HG02981 (cell line): ENCODE data around the gene AP2A2.
A peak's percentile ranks its signal among the peaks of the same experiment; 100 is the strongest.

Source experiments
- ATAC-seq: cut with Tn5 transposase; IDR thresholded peaks from one replicate; pipeline ENCODE4 v1.9.1; 2021; ENCODE audit warnings: mild to moderate bottlenecking, moderate library complexity; ENCODE audit not compliant: unreplicated experiment

AP2A2 gene

DNA sequence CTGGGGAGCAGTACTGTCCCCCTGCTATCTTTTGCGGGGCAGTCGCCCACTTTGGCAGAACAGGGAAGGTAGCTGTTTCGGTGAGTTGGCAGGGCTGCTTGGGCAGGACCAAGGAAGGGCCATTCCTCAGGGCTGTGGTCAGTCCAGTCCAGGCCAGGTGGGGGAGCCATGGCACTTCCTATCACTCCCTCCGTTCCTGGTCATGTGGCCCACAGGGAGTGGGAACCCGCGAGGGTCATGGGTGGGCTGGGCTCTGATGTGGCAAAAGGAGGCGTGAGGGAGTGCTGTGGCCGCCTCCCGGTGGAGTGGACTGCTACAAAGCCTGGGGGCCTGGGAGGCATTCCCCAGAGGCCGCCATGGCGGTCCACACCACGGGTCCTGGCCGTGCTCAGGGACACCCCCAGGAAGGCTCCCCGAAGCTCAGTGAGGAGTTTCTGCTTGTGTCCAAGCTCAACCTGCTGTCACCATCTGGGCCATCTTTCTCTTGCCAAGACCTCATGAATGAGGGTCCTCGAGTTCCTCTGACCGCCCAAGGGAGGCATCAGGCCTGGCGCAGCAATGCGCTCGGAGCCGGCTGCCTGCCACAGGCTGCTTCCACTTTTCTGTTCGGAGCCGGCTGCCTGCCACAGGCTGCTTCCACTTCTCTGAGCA, 27.0 kb upstream of the AP2A2 start:
- ATAC-seq = no peak

DNA sequence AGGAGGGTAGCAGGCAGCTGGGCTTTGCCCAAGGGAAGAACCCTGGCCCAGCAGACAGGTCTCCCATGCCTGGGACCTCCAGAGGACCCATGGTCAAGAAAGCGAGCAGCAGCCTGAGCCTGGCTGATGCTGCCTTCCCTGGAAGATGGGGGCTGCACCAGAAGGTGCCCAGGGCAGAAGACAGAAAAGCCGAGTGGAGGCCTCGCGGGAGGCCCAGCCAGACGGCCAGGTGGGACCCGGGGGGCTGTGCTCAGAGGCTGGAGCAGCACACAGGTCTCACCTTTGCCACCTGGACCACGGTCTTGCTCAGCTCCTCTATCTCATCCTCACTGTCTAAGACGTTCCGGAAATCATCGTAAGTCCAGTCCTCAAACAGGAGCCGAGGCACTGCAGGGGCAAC, 25.9 kb upstream of the AP2A2 start:
- ATAC-seq = no peak

DNA sequence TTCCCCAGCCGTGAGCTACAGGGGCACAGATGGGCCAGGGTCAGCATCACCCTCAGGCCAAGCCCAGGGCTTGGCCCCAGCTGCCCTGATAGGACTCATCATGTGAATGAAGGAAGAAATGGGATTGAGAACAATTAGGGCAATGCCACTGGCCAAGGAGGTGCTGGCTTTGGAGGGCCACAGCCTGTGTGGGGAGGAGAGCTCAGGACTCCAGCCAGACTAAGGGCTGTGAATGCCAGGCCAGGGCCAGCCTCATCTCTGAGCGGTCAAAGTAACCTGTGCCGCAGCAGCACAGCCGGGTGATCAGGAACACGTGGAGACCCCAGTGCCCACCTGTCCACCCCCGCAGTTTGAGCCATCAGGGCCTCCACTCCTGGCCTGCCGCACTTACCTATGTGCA, 25.1 kb upstream of the AP2A2 start:
- no peak for ATAC-seq

DNA sequence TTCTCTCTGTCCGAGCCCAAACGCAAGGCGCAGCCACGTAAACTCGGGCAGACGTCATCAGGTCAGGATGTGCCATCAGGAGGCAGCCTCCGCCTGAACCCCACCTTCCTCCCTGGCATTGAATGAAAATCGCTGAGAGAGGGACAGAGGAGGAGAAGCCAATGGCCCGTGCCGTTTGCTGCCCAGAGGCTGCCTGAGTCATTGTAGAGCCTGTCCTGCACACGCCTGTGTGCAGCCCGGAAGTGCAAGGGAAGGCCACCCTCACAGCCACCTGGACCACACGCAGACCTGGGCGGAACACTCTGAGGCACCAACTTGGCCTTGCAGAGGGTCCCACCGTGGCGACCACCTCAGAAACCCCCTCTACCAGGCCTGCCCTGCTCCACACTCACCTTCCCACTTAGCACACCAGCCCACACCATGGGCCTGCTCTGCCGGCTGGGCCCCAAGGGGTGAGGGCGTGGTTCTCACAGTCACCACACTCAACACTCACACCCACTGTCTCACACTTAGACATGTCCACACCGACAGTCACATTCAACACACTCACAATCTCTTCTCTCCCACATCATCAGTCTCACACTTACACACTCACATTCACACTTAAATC, 24.1 kb upstream of the AP2A2 start:
- no peak for ATAC-seq

DNA sequence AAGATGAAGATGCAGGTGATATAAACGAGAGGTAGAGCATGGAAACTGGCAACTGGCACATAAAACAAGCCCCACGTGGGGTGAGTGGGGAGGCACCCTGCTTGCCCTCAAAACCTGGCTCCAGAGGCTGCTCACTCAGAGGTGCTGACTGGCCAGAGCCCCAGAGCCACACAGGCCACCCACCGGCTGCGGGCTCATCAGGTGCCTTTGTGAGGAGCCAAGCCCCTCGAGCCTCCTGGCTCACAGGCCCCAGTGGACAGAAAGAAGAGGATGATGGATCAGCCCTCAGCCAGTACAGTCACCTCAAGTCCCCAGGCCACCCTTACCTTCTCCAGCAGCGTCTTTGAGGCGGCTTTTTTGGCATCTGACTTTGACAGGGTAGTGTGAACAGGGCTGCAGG, 21.3 kb upstream of the AP2A2 start:
- ATAC-seq = no peak

DNA sequence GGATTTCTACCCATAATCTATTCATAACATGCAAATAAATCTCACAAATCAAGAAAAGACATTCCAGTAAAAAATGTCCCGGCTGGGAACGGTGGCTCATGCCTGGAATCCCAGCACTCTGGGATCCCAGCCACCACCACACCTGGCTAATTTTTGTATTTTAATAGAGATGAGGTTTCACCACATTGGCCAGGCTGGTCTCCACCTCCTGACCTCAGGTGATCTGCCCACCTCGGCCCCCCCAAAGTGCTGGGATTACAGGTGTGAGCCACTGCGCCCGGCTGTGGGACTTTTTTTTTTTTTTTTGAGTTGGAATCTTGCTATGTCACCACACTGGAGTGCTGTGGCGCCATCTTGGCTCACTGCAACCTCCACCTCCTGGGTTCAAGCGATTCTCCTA, 19.7 kb upstream of the AP2A2 start:
- no peak for ATAC-seq

DNA sequence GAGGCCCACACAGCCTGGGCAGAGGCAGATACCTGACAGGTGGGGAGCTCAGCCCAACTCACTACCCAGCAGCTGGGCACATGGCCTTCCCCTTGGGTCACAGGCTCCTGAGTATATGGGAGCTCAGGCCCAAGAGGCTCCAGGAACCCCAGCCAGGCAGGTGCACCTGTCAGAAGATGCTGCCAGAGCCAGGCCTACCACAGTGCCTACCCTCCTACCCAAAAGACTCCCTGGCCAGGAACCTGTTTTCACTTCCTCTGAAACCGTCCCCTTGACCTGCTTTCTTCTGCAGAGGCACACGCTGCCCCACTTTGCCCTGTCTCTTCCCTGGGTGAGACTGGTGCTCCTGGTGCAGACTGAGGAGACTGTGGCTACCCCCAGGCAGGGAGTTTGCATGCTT, 18.0 kb upstream of the AP2A2 start:
- no peak for ATAC-seq

DNA sequence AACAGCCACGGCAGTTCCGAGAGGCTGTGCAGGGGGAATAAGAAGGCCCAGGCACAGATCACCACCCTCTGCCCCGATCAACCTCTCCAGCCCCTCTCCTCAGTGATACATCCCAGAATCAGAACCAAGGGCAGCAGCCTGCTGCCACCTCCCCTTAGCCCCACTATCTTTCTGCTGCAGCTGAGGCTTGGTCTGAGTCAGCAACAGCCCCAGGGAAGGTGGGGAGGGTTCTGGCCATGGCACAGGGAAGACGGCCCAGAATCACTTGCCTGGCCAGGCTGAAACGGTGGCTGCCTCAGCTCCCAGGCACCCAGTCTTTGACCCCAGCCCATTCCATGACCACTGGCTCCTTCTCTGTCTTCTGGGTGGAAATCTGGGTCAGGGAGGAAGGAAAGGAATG, 17.4 kb upstream of the AP2A2 start:
- no peak for ATAC-seq

DNA sequence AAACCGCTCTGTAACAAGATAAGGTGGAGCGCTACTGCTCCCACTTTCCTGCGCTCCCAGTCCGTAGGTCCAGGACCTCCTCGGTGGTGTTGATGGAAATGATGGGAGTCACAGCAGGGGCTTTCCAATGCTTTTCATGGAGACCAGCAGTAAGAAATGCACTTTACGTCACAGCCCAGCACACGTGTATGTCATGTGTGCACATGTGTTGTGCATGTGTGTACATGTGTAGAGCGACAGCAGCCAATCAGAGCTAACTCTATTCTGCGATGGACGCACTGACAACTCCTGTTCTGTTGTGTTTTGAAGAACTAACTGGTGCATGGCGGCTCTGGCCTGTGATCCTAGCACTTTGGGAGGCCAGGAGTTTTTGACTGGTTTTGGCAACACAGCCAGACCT, 16.3 kb upstream of the AP2A2 start:
- no peak for ATAC-seq

DNA sequence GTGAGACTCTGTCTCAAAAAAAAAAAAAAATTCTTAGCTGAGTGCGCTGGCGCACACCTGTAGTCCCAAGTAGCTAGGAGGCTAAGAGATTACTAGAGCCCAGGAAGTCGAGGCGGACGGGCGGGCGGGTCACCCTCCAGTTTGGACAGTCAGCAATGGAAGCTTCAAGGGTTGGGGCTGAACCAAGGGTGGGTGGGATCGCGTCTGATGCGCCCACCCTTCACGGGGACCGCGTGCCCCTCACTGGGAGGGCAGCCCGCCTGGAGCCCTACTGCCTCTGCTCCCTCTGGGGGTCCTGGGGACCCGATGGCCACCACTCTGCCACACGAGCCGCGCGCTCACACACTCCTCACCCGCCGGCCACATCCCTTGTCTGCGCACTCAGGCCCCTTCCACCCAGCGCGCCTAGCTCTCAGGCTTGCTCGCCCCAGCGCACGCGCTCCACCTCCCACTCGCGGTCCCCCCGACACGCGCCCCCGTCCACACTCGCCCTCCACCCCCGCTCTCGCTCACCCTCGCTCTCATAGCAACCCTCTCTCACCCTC, 15.6 kb upstream of the AP2A2 start:
- ATAC-seq = peak; percentile 16

DNA sequence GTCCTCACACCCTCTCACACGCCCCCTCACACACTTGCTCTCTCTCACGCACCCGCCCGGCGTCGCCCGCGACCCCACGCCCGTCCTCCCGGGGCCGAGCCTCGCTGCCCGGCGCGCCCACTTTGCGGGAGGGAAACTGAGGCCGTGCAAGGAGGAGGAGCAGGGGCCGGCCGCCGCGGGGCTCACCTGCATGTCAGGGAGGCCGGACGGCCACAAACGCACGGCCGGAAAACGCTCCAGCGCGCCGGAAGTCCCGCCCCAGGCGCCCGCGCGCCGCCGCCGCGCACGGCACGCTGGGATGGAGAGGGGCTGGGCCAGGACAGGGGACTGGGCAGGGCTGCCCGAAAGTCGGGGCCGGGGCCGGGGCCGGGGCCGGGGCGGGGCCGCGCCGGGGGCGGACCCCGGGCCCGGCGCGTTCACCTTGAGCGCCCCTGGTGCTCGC, 15.1 kb upstream of the AP2A2 start, which contains the start of gene CHID1:
CHID1 (minus strand) TSS at position 222 of the 442 bp plus-strand sequence. CDS start 5,994 bp downstream, outside the sequence.
- ATAC-seq = peak; percentile 87

DNA sequence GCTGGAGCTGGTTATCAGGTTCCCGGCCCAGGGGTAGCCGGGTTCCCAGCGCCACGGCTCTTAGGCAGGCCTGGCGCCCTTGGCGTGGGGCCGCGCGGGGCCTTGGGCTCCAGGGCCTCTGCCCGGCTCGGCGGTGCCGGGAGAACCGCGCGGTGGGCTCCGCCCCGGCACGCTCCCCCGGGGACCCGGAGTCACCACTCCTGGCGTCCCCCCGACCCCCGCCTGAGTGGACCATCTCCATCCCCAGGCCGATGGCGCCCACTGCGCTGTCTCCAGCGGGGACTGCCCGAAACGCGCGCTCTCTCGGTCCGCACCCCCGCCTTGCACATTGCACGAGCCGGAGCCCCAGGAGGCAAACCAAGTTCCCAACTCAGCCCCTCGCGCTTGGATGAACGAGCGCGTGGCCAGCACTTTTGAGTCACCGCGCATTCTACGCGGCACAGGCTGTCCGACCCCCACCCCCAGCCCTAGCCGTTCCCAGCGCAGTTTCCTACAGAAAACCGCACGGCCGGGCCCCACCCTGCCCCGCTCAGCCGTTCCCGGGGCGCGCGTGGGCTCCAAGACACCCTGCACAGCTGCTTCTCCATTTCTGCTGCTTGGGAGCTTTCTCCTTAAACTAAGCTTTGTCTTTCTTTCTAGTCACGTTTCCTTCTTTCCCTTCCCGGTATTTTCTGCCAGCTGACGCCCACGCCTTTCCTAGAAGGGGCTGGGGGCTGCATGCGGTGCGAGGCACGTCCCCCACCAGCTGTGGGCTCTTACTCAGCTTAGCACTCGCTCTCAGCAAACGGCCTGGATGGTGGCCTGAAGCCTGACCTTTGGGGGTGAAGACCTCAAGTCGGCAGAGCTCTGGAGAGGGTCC, 14.4 kb upstream of the AP2A2 start:
- ATAC-seq = peak; percentile 25

DNA sequence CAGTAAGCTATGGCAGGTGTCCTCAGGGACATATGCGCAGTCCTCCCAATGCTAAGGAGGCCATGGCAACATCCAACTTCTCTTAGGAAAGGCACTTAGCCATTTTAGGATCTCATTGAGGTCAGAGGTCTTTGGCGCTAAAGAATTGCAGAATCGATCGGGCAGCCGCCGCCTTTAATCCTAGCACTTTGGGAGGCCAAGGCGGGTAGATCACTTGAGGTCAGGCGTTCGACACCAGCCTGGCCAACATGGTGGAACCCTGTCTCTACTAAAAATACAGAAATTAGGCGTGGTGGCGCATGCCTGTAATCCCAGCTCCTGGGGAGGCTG, 13.8 kb upstream of the AP2A2 start:
- no peak for ATAC-seq

DNA sequence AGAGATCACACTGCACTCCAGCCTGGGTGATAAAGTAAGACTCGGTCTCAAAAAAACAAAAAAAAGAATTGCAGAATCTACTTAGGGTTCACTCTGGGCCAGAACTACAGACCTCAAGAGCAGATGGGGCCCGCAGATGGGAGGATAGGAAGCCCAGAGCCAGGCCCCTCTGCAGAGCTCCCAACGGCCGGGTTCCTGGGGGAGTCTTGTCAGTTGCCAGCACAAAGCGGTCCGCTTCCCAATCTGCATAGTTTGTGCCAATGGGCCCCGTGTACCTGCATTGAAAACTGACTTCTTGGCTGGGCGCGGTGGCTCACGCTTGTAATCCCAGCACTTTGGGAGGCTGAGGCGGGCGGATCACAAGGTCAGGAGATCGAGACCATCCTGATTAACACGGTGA, 13.4 kb upstream of the AP2A2 start:
- no peak for ATAC-seq

DNA sequence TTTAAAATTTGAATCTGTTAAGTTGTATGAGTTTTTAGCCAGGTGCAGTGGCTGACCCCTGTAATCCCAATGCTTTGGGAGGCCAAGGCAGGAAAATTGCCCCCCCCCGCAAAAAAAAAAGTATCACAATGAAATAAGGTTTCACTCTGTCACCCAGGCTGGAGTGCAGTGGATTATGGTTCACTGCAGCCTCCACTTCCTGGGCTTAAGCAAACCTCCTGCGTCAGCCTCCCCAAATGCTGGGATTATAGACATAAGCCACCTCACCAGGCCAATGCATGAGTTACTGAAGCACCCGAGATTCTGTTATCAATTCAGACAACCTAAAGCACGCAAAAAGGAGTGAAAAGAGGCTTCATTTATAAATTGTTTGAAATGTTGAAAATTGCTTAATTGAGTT, 12.6 kb upstream of the AP2A2 start:
- ATAC-seq = no peak

DNA sequence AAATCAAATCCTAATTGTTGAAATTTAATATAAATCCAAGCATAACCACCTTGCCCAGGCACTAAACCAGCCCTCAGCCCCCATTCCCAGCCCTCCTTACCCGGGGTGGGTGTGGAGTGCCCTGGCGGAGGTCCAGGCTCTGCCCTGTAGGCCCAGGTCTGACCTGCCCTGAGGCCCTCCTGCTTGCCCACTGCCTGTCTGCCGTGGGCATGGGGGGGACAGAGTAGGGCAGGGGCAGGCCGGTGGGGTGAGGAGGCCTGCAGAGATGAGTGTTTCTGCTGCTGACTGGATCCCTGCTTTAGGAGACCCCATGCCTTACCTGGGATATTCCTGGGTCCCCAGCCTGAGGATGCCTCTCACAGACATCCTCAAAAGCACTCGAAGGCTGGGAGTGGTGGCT, 11.5 kb upstream of the AP2A2 start:
- no peak for ATAC-seq

DNA sequence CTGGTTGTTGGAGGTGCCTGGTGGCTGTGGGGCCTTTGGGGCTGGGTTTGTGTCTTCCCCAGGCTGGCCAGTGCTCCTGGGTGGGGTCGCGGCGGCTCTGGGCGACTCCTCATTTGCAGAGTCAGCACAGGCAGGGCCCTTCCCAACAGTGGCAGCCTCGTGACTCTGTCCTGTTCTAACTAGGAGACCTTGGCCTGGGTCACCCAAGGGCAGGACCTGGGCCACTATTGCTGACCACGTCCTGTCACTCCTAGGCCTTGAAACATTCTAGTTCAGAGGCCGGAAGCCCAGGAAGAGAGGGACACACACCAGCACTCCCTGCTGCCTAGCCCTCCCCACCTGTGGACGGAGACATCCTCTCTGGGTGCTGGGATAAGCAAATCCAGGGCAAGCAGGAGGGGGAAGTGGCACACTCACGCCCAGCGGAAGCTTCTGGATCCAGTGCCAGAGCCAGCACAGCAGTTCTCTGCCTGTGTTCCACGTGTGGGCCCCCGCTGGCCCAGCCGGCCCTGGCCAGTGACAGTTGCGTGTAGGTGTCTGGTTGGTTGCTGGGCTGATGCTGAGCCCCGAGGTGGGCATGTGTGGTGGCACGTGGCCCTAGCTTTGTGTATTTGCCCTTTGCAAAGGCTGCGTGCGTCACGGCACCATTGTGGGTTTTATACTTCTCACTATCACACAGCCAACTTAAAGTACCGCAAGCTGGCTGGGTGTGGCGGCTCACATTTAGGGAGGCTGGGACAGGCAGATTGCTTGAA, 10.7 kb upstream of the AP2A2 start:
- ATAC-seq = no peak

DNA sequence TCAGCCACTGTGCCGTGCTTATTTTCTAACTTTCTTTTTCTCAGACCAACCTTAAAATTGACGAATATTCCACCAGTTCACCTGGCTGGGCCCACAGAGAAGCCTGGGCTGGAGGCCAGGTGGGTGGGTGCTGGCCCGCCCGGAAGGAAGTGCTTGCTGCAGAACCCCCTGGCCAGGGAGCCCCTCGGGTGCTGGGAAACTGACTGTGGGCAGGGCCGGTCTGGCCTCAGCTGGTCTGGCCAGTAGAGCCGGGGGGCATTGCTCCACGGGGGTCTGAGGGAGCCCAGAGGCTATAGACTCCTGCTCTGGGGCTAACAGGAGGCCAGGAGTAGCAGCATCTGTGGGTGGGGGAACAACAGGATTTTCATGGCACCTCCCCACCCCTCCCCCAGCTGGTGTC, 8.2 kb upstream of the AP2A2 start:
- ATAC-seq = no peak

DNA sequence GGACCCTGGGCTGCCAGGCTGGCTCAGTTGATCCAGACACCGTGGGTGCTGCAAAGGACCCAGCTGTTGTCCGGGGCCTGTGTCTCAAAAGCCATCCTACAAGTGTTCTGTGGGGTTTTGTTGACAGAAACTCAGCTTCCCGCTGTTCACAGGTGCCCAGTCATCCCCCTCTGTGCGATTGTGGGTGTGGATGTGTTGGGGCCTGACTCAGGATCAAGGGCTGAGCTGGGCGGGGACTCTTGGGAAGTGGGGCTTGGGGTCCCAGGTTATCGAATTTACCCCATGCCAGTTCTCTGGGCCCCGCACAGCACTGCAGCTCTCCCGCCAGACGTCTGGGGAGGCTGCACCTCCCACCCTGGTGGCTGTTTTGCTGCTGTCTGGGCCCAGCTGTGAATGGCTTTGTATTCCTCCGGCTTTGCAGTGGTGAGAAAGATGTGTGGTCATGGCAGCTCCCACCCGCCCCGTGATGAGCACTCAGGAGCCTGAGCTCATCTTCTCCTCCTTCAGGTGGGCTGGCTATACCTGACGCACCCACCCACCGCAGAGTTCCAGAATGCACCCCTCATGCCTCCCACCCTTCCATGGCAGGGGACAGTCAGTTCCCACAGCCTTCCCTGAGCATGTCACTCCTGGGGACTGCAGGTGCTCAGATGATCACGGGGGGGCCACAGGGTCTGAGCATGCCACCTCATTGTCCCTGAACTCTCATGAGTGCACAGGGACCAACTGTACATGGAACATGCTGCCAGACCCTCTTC, 3.6 kb upstream of the AP2A2 start:
- no peak for ATAC-seq

DNA sequence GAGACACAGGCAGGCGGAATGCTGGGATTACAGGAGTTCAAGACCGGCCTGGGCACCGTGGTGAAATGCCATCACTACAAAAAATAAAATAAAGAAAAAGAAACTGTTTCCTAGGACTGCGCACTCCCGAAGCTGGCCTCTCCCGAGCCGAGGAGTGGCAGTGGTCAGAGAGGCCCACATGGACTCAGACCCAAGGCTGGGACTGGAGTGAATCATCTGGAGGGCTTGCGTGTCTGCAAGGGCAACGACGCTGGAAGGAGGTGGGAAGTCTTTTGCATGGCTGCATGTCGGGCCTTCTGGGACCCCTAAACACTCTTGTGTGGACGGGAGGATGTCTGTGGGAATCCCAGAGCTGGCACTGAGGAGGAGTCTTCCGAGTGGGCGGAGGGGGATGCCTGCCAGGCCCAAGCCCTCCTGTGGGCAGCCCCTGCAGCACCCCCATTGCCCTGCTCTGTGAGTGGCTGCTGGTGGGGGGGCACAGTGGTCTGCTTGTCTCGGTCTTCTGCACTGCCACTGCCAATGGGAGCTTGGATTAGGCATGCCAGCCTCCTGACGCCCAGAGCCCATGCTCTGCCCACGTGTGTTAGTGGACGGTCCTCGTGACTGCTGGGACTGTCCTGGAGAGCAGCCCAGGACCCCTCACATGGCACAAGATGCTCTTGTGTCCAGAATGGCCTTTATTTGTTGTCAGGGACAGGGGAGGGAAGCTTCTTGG, 1.8 kb upstream of the AP2A2 start:
- no peak for ATAC-seq
